Putamen (tissue), 1 donor: ENCODE data around the gene NFIX.

Experiments
- DNase-seq: peaks from one replicate; pipeline ENCODE4 v3.0.0-alpha.2; 2016; ENCODE audit warnings: low spot score

The NFIX gene

DNA sequence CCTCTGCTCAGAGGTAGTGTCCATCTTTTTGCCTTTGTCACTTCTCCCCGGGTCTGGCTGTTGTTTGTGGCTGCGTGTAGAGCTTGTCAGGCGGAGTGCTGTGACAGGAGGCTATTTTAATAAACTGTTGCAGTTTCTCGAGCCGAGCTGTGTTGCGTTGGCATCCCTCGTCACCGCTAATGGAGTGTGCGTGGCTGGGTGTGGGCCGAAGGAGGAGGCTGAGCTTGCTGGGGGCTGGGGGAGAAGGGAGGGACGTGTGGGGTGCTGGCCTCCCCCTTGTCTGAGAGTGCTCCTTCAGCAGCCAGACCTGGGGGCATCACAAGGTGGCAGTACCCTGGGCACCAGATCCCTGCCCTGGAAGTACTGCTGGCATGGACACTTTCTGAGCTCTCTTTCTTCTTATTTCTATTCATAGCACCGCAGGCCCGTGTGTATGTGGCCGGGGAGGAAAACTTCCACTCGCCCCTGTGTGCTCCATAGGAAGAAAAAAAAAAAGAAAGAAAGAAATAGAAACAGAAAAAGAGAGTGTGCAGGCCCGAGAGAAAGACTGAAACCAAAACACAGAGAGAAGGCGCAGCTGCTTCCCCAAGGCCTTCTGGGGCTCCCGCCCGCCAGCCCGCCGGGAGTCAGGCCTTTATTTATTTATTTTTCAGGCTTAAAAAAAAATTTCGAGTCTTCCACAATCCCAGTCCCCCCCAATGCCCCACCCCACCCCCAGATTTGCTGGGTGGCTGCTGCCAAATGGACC, 27.0 kb downstream of the NFIX start:
- DNase-seq = no peak

DNA sequence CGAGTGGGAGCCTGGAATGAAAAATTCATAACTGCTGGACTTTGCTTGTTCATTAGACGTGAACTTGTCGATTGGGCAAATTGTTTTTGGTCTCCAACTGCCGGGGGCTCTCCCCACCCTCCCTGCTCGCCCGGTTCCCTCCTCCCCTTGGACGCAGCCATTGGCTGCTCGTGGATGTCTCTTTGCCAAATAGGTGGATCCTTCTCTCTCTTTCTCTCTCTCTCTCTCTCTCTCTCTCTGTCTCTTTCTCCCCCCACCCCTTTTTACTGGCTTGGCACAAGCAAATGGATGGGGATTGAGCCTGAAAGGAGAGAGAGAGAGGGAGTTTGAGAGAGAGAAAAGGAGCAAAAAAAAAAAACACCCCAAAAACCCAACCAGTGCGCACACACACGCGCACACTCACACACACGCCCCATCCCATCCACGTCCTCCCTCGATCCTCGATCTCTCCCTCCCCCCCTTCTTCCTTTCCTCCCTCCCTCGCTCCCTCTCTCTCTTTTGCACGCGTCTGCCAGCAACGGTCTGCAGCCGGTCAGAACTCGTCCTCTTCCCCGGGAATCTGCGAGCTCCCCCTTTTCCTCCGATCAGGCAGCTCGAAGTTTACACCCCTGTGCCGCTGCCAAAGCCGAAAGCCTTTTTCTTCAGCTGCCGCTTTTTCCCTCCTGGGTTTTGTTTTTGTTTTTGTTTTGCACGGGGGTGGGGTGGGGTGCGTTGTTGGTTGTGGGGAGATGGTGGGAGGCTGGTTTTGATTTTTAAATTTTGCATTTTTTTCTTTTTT, 27.8 kb downstream of the NFIX start:
- peak; percentile 96 for DNase-seq

GRCh38 chr19:13023656-13024055, 28.4 kb downstream of the NFIX start:
- DNase-seq = no peak

DNA sequence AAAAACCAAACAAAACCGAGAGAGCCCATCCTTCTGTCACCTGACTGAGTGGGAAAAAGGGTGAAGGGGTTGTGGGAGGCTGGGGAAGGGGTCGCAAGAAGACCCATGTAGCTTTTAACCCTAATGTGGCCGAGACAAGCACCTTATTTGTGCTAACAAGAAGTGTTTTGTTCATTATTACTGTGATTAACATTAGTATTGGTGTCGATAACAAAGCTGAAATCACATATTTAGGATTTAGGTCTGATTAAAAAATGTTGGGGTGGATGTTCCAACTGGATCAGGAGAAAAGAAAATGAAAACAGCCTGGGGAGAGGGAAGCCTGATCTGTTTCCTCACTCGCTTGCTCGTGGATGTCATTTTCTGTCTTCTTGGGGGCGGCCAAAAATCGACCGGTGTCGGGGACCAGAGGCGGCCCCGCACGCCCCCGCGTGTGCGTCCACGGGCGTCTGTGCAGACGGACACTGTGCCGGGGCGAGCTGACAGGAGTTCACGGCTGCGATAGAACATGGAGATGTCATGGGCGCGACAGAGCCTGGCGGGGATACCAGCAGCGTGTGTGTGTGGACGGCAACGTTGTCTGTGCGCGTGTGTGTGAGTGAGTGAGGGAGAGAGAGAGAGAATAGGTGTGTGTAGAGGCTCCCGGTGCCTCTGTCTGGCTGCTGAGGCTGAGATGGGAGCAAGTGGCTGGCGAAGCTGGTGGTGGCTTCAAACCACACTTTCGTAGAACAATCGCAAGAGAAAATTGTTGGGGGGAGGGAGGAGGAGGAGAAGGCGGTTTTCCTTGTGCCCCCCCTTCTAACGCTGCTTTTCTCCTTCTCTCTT, 29.1 kb downstream of the NFIX start:
- no peak for DNase-seq

- no peak for DNase-seq
Measured at GRCh38 chr19:13024951-13025697, 29.8 kb downstream of the NFIX start.

- DNase-seq = no peak
Measured at GRCh38 chr19:13025819-13026456, 30.7 kb downstream of the NFIX start.

- DNase-seq = no peak
Measured at GRCh38 chr19:13026462-13027370, 31.4 kb downstream of the NFIX start.

DNA sequence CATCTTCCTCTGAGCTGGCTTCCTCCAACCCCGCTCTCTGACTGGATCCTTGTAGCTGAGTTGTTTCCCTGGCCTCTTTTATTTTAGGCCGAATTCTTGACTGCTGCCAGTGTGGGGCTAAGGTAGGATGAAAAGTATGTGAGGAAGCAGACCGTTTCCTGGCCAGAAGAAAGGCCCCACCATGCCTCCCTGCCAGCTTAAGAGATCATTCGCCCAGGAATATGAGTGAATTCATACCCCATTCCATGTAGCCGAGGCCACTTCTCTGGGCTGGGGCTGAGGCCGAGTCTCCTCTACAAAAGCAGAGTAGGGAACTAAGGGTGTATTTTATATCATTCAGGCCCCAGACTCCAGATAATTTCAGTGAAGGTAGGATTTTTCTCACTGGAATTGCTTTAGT, 32.3 kb downstream of the NFIX start:
- no peak for DNase-seq

GRCh38 chr19:13028027-13028426, 32.8 kb downstream of the NFIX start:
- DNase-seq = no peak

GRCh38 chr19:13029301-13029880, 34.1 kb downstream of the NFIX start:
- no peak for DNase-seq

- no peak for DNase-seq
Measured at GRCh38 chr19:13029893-13030292, 34.6 kb downstream of the NFIX start.

DNA sequence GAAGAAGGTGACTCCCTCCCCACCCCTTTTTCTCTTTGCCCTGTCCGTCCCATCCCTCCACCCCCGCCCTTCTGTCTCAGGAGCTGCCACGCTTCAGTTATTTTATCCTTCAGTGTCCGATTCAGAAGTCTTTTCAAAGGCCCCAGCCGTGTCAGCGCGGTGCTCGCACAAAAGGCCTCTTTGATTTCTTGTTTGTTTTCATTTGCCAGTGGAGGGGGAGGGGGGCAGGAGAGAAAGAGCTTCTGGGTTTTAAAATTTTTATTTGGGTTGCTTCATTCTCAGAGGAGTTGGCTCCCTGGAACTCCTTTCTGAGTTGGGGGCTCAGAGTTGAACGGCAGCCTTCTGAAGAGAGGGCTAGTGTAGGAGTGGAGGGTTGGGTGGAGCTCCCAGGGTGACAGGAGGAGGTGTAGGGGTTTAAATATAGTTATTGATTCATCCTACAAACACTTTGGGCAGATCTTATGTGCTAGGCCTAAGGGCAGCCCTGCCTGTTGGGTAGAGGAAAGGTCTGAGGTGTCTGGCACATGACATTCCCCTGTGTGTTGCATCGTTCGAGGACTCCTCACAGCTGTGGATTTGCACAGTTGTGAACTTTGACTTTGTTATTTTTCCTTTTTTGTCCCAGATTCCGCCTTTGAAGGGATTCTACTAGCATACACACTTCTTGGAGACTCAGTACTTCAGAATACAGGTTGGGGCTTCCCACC, 36.8 kb downstream of the NFIX start:
- DNase-seq = peak; percentile 91

DNA sequence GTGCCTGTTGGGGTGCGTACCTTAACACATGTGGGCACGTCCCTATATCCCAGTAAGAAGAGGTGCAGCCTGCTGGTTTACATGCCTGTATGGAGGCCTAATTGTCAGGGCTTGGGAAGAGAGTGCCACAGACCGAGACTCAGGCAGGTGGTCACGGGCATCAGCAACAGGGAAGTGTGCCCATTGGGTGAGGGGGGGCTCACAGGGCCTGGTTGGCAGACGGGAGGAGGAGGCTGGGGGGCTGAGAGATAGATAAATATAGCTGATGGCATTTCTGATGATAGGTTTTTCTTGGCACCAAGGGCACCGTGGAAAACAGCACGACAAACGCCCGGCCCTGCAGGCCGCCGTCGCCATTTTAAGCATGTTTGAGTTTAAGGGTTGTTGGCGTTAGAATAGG, 37.6 kb downstream of the NFIX start:
- no peak for DNase-seq

- no peak for DNase-seq
Measured at GRCh38 chr19:13033244-13033643, 38.0 kb downstream of the NFIX start.

DNA sequence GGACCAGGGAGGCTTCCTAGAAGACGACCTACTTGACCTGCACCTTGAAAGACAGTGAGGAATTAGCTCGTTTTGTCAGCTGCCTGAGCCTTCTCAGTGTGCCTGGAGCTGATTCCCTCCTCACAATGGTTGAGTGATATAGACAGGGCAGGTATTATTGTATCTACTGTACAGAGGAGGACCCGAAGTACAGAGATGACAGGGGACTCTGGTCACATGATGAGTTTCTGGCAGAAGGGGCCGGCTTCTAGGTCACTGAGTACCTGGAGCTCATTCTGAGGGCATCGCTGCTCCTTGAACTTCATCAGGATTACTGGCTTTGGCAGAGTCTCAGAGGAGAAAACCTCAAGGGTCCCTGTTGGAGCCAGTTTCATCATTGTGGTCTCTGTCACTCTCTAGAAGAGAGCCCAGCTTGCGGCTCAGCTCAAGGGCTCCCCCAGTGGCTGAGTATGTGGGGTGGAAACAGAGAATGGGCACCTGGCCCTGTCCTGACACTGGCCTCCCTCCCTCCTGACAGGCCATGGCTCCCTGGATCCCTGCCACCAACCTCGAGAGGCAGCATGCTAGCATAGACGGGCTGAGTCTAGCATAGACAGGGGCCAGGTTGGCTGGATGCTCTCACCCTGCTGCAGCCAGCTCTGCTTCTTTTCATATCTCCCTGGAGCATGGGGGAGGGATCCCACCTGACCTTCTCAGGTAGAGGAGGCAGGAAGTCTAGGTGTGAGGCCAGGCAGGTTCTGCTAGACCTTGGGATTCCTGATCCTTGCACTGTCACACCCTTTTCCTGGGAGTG, 38.7 kb downstream of the NFIX start:
- DNase-seq = no peak

GRCh38 chr19:13034636-13035035, 39.4 kb downstream of the NFIX start:
- no peak for DNase-seq

DNA sequence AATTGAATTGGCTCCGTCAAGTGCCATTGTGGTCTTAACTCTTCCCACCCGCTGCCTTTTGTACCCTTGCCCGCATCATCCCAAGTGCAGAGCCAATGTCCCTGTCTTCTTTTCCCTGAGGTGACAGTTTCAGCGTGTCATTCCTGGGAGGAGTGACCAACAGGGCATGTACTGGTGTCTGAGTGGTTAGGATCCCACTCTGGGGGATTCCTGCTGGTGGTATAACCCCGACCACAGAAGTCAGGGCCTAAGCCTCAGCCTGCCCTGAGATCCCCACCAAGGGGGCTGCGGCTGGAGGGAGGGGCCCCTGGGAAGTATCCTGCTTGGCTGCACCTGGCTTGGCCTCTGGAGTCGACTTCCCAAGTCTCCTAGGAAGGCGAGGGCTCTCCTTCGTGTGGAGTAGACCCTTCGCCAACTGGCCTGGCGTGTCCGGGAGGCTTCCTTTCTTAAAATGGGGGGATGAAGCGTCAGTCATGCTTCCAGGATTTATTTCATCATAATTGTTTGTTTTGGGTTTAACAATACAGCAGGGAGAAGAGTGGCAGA, 40.6 kb downstream of the NFIX start:
- no peak for DNase-seq

- DNase-seq = no peak
Measured at GRCh38 chr19:13036366-13036976, 41.2 kb downstream of the NFIX start.
